ENCODE measurements around the gene VSIG4.

The VSIG4 gene

GRCh38 chrX:66019974-66020373, 19.9 kb downstream of the VSIG4 start:
- FAIRE-seq (no peak), DNase-seq (ENCODE audit: insufficient read length, low spot score) (no peak)
- TF ChIP-seq POLR2AphosphoS5 (IDR thresholded peaks at IDR 0.05; ENCODE audit: low read depth, low read length) (no peak), TAF1 (IDR thresholded peaks at IDR 0.05; ENCODE audit: low read depth, low read length) (no peak), POLR2A (IDR thresholded peaks at IDR 0.05; ENCODE audit: low read depth, low read length) (no peak), SPI1 (IDR thresholded peaks at IDR 0.05; ENCODE audit: low read depth, low read length) (no peak), PAX5 (IDR thresholded peaks at IDR 0.05; ENCODE audit: insufficient read depth, low read length, severe bottlenecking) (no peak), POU2F2 (IDR thresholded peaks at IDR 0.05; ENCODE audit: low read depth, low read length) (no peak)

- no peak for TF ChIP-seq POLR2AphosphoS5 (IDR thresholded peaks at IDR 0.05; ENCODE audit: low read depth, low read length)
- no peak for TF ChIP-seq POU2F2 (IDR thresholded peaks at IDR 0.05; ENCODE audit: low read depth, low read length)
- no peak for TF ChIP-seq SPI1 (IDR thresholded peaks at IDR 0.05; ENCODE audit: low read depth, low read length)
- DNase-seq (ENCODE audit: insufficient read length, low spot score) (no peak), FAIRE-seq (no peak)
These were observed 20.6 kb downstream of the VSIG4 start for GRCh38 chrX:66019310-66019652.

GRCh38 chrX:66018585-66019309, 21.1 kb downstream of the VSIG4 start:
- TF ChIP-seq SPI1 (IDR thresholded peaks at IDR 0.05; ENCODE audit: low read depth, low read length) (peak; percentile 91), POLR2A (IDR thresholded peaks at IDR 0.05; ENCODE audit: low read depth, low read length) (no peak)
- FAIRE-seq (peak; percentile 90), DNase-seq (ENCODE audit: insufficient read length, low spot score) (no peak)

- DNase-seq (ENCODE audit: insufficient read length, low spot score): no peak
- no peak for FAIRE-seq
- TF ChIP-seq SPI1 (IDR thresholded peaks at IDR 0.05; ENCODE audit: low read depth, low read length): no peak
These were observed 22.2 kb downstream of the VSIG4 start for GRCh38 chrX:66017659-66018170.

- TF ChIP-seq POLR2A (IDR thresholded peaks at IDR 0.05; ENCODE audit: low read depth, low read length) (no peak), POU2F2 (IDR thresholded peaks at IDR 0.05; ENCODE audit: low read depth, low read length) (no peak), POLR2AphosphoS5 (IDR thresholded peaks at IDR 0.05; ENCODE audit: low read depth, low read length) (no peak), TAF1 (IDR thresholded peaks at IDR 0.05; ENCODE audit: low read depth, low read length) (no peak), PAX5 (IDR thresholded peaks at IDR 0.05; ENCODE audit: insufficient read depth, low read length, severe bottlenecking) (no peak), SPI1 (IDR thresholded peaks at IDR 0.05; ENCODE audit: low read depth, low read length) (peak; percentile 57)
- peak; percentile 98 for FAIRE-seq
- no peak for DNase-seq (ENCODE audit: insufficient read length, low spot score)
These were observed 22.8 kb downstream of the VSIG4 start for GRCh38 chrX:66016905-66017658.

GRCh38 chrX:66015900-66016689, 23.8 kb downstream of the VSIG4 start:
- no peak for TF ChIP-seq SPI1 (IDR thresholded peaks at IDR 0.05; ENCODE audit: low read depth, low read length)
- no peak for TF ChIP-seq POLR2A (IDR thresholded peaks at IDR 0.05; ENCODE audit: low read depth, low read length)
- 0 out of 2 replicates have a peak, but pooled peaks have one; percentile 48 for TF ChIP-seq POU2F2 (IDR thresholded peaks at IDR 0.05; ENCODE audit: low read depth, low read length)
- TF ChIP-seq POLR2AphosphoS5 (IDR thresholded peaks at IDR 0.05; ENCODE audit: low read depth, low read length): no peak
- peak; percentile 95 for FAIRE-seq
- DNase-seq (ENCODE audit: insufficient read length, low spot score): no peak

- FAIRE-seq: no peak
- no peak for TF ChIP-seq TAF1 (IDR thresholded peaks at IDR 0.05; ENCODE audit: low read depth, low read length)
- no peak for TF ChIP-seq SPI1 (IDR thresholded peaks at IDR 0.05; ENCODE audit: low read depth, low read length)
- TF ChIP-seq POLR2A (IDR thresholded peaks at IDR 0.05; ENCODE audit: low read depth, low read length): no peak
- no peak for TF ChIP-seq PAX5 (IDR thresholded peaks at IDR 0.05; ENCODE audit: insufficient read depth, low read length, severe bottlenecking)
- TF ChIP-seq POLR2AphosphoS5 (IDR thresholded peaks at IDR 0.05; ENCODE audit: low read depth, low read length): no peak; the same call in 1 of the 2 replicates
- TF ChIP-seq POU2F2 (IDR thresholded peaks at IDR 0.05; ENCODE audit: low read depth, low read length): no peak
- DNase-seq (ENCODE audit: insufficient read length, low spot score): no peak
These were observed 24.6 kb downstream of the VSIG4 start for GRCh38 chrX:66015152-66015831.

GRCh38 chrX:66014556-66014955, 25.3 kb downstream of the VSIG4 start:
- TF ChIP-seq SPI1 (IDR thresholded peaks at IDR 0.05; ENCODE audit: low read depth, low read length) (no peak), POLR2AphosphoS5 (IDR thresholded peaks at IDR 0.05; ENCODE audit: low read depth, low read length) (no peak), POU2F2 (IDR thresholded peaks at IDR 0.05; ENCODE audit: low read depth, low read length) (no peak)
- no peak for DNase-seq (ENCODE audit: insufficient read length, low spot score)
- no peak for FAIRE-seq

GRCh38 chrX:66014084-66014483, 25.8 kb downstream of the VSIG4 start:
- peak; percentile 96 for FAIRE-seq
- no peak for TF ChIP-seq PAX5 (IDR thresholded peaks at IDR 0.05; ENCODE audit: insufficient read depth, low read length, severe bottlenecking)
- no peak for TF ChIP-seq TAF1 (IDR thresholded peaks at IDR 0.05; ENCODE audit: low read depth, low read length)
- no peak for TF ChIP-seq POLR2A (IDR thresholded peaks at IDR 0.05; ENCODE audit: low read depth, low read length)
- no peak for TF ChIP-seq SPI1 (IDR thresholded peaks at IDR 0.05; ENCODE audit: low read depth, low read length)
- TF ChIP-seq POLR2AphosphoS5 (IDR thresholded peaks at IDR 0.05; ENCODE audit: low read depth, low read length): no peak
- no peak for TF ChIP-seq POU2F2 (IDR thresholded peaks at IDR 0.05; ENCODE audit: low read depth, low read length)
- DNase-seq (ENCODE audit: insufficient read length, low spot score): no peak

Data from GM12891 (cell line).